Body of pancreas (tissue), 4 donors: ENCODE data around the gene DMD. TPM values are rescaled to one million over a fixed set of nuclear protein-coding genes. Genes with fewer than 3 reads are reported as not detected.

Experiments
- ATAC-seq: fragments of 150-250 bp; one replicate; pipeline ENCODE4 v1.9.1; 2016
- DNase-seq, 4 donors: peaks; one replicate each; pipeline ENCODE4 v3.0.0-alpha.2; 2019
- H3K27ac ChIP-seq, 4 donors: fragments of 200-600 bp; sonication (generic); 1 replicate in 3 of 4; 2 replicates in 1 of 4; pipeline versions ENCODE4 v1.5.1 to v1.6.1; 2016 to 2019; ENCODE audit warnings: mild to moderate bottlenecking in 1 of 4, mixed read lengths in 1 of 4, moderate library complexity in 1 of 4
- H3K27me3 ChIP-seq, 2 donors: fragments of 200-600 bp; sonication (generic); one replicate each; pipeline ENCODE4 v1.6.0; 2016; ENCODE audit warnings: mild to moderate bottlenecking in 1 of 2
- H3K36me3 ChIP-seq, 2 donors: fragments of 200-600 bp; sonication (generic); replicated peaks in 1 of 2; 2 replicates each; pipeline ENCODE4 v1.5.1; 2016; ENCODE audit warnings: low read depth in 2 of 2; ENCODE audit not compliant: insufficient read depth in 1 of 2
- H3K4me1 ChIP-seq: fragments of 200-600 bp; sonication (generic); one replicate; pipeline ENCODE4 v1.6.0; 2016
- H3K4me3 ChIP-seq, 2 donors: fragments of 200-600 bp; sonication (generic); 1 replicate in 1 of 2; 2 replicates in 1 of 2; pipeline ENCODE4 v1.5.1; 2016 to 2019
- H3K9me3 ChIP-seq, 3 donors: fragments of 200-600 bp; sonication (generic); 1 replicate in 2 of 3; 2 replicates in 1 of 3; pipeline ENCODE4 v1.5.1; 2016
- POLR2A ChIP-seq, 3 donors: fragments of 450-650 bp; IDR thresholded peaks; one replicate each; pipeline ENCODE4 v1.6.1; 2016; ENCODE audit warnings: antibody characterized with exemption in 3 of 3, mild to moderate bottlenecking in 2 of 3
- WGBS, 2 donors: methylation state at CpG; one replicate each; pipeline ENCODE4 v1.1.5; 2017; 5-methylcytosine and 5-hydroxymethylcytosine counted together
- intact Hi-C: fragments of 100-400 bp; cut with DNase I; formaldehyde crosslinking; loops from one replicate; pipeline ENCODE4 v1.15.1; 2023
- total RNA-seq, 2 donors: library from RNA; depleted of rRNA; stranded (reverse); fragments of >200 nt; gene quantifications; one replicate each; pipeline ENCODE4 v1.1.0, GENCODE V29; 2016
- TF ChIP-seq, protein P1 (sequence below), 7 experiments: fragments of 450-650 bp in 4 of 7; fragments of 200-600 bp in 3 of 7; sonication (generic) in 3 of 7; IDR thresholded peaks; one replicate each; pipeline ENCODE4 v1.5.1; 2016 to 2019; ENCODE audit warnings: antibody characterized with exemption in 7 of 7

The DMD gene
- total RNA-seq, 2 donors from 2014 or later: 28.5 to 38.6 TPM

- Histone ChIP-seq H3K27me3 (no peaks in the 10 kb centered on the region), H3K4me3 (no peak overlapping the region), H3K36me3 (no peaks in the 10 kb centered on the region), H3K27ac (no peak overlapping the region), H3K4me1 (no peaks in the 10 kb centered on the region), H3K9me3 (no peaks in the 10 kb centered on the region)
- TF ChIP-seq, protein P1, sequence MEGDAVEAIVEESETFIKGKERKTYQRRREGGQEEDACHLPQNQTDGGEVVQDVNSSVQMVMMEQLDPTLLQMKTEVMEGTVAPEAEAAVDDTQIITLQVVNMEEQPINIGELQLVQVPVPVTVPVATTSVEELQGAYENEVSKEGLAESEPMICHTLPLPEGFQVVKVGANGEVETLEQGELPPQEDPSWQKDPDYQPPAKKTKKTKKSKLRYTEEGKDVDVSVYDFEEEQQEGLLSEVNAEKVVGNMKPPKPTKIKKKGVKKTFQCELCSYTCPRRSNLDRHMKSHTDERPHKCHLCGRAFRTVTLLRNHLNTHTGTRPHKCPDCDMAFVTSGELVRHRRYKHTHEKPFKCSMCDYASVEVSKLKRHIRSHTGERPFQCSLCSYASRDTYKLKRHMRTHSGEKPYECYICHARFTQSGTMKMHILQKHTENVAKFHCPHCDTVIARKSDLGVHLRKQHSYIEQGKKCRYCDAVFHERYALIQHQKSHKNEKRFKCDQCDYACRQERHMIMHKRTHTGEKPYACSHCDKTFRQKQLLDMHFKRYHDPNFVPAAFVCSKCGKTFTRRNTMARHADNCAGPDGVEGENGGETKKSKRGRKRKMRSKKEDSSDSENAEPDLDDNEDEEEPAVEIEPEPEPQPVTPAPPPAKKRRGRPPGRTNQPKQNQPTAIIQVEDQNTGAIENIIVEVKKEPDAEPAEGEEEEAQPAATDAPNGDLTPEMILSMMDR (IDR thresholded peaks at IDR 0.05): no peak
- no peak for TF ChIP-seq POLR2A (IDR thresholded peaks at IDR 0.05)
- no peak for DNase-seq
- 89 to 93% methylated on average over 2 of the region's 2 CpGs for WGBS, 2 donors
- intact Hi-C loops: no loop called here
- no peak for ATAC-seq
These were observed 548.8 kb downstream of the DMD start for GRCh38 chrX:32662516-32662915.

DNA sequence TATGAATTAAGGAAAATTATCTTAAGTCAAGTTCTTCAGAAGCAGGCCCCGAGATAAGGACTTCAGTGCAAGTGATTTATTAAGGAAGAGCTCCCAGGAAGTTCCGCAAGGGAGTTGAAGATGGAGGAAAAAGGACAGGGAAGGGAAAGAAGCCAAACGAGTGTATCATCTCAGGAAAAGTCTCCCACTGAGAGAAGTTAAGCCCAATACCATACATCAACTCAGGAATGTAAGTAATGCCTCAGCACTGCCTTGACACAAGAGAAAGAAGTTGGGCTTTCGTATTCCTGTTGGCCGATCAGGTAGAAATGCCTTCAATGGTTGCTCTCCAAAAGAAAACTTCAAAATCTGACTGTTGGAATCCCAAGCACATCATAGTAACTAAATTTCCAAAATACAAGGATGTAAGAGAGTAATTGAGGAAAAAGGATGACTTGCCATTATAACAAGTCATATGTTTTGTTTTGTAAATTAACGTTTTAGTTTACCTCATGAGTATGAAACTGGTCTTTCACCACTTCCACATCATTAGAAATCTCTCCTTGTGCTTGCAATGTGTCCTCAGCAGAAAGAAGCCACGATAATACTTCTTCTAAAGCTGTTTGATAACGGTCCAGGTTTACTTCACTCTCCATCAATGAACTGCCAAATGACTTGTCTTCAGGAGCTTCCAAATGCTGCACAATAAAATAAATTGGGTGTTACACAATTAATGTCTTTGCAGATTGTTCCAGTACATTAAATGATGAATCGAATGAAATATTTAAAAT is 566.7 kb downstream of the DMD start:
- Histone ChIP-seq H3K4me3 (no peak overlapping the region), H3K9me3 (no peaks in the 10 kb centered on the region), H3K36me3 (no peaks in the 10 kb centered on the region), H3K27ac (no peak overlapping the region), H3K4me1 (no peaks in the 10 kb centered on the region), H3K27me3 (no peaks in the 10 kb centered on the region)
- DNase-seq (no peak), ATAC-seq (no peak)
- no peak for TF ChIP-seq POLR2A (IDR thresholded peaks at IDR 0.05)
- TF ChIP-seq, protein P1 (IDR thresholded peaks at IDR 0.05): no peak
- 62 to 63% methylated on average over 9 of the region's 9 CpGs for WGBS, 2 donors
- intact Hi-C loops: no loop called here

DNA sequence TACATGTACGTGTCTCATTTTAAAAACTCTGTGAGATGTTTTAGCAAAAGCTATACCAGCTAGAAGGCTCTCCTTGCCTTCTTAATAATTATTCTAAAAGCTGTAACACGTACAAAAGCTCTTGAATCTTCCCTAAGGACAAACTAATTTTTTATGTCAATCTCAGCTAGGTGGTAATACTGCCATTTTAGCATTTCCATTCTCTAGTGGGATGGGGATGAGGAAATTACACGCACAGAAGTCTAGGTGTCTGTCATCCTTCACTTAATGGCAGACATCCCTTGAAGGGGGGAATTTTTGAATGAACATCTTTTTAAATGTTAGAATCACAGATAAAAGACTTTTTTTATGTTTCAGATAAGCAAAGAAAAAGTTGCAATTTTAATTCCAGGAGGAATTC is 569.1 kb downstream of the DMD start:
- Histone ChIP-seq H3K9me3 (no peaks in the 10 kb centered on the region), H3K4me3 (no peak overlapping the region), H3K4me1 (no peaks in the 10 kb centered on the region), H3K36me3 (no peaks in the 10 kb centered on the region), H3K27me3 (no peaks in the 10 kb centered on the region), H3K27ac (no peak overlapping the region)
- WGBS, 2 donors: 80 to 88% methylated on average over 3 of the region's 3 CpGs
- intact Hi-C loops: no loop called here
- TF ChIP-seq, protein P1 (IDR thresholded peaks at IDR 0.05): no peak
- no peak for TF ChIP-seq POLR2A (IDR thresholded peaks at IDR 0.05)
- DNase-seq (no peak), ATAC-seq (no peak)

- Histone ChIP-seq H3K27me3 (no peaks in the 10 kb centered on the region), H3K4me3 (no peak overlapping the region), H3K4me1 (no peaks in the 10 kb centered on the region), H3K27ac (no peak overlapping the region), H3K9me3 (no peaks in the 10 kb centered on the region), H3K36me3 (no peaks in the 10 kb centered on the region)
- intact Hi-C loops: no loop called here
- TF ChIP-seq, protein P1 (IDR thresholded peaks at IDR 0.05): no peak
- TF ChIP-seq POLR2A (IDR thresholded peaks at IDR 0.05): no peak
- ATAC-seq (no peak), DNase-seq (no peak)
- WGBS, 2 donors: 68 to 71% methylated on average over 5 of the region's 5 CpGs
These were observed 593.2 kb downstream of the DMD start for GRCh38 chrX:32618154-32618553.

- WGBS, 2 donors: 56 to 59% methylated on average over 2 of the region's 2 CpGs
These were observed 596.6 kb downstream of the DMD start for GRCh38 chrX:32614707-32615106.

More at GRCh38 chrX:32614707-32615106, 596.6 kb downstream of the DMD start:
- no peak for DNase-seq
- Histone ChIP-seq H3K9me3 (no peaks in the 10 kb centered on the region), H3K4me3 (no peak overlapping the region), H3K27me3 (no peaks in the 10 kb centered on the region), H3K4me1 (no peaks in the 10 kb centered on the region), H3K36me3 (no peaks in the 10 kb centered on the region), H3K27ac (no peak overlapping the region)
- intact Hi-C loops: no loop called here
- no peak for ATAC-seq
- TF ChIP-seq POLR2A (IDR thresholded peaks at IDR 0.05): no peak
- TF ChIP-seq, protein P1 (IDR thresholded peaks at IDR 0.05): no peak
